HG03097 (cell line): ENCODE data around the gene OSBPL7.

Experiments used
- ATAC-seq: cut with Tn5 transposase; IDR thresholded peaks from one replicate; pipeline ENCODE4 v1.9.1; 2021; ENCODE audit not compliant: unreplicated experiment, low FRiP score

OSBPL7 gene

DNA sequence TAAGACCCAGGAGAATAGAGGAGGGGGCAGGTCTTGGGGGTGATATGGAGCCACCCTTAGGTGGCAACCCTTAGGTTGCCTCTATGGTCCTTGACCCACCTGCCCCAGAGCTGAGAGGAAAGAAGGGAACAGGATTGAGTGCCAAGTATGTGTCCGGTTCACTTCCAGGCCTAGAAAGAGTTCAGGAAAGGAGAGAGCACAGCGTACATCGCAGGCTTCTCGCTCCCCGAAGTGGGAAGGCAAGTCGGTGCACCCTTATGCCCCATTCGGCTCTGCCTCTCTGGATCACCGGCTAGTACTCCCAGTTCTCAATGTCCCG, 28.7 kb upstream of the OSBPL7 start:
- ATAC-seq, result no peak

DNA sequence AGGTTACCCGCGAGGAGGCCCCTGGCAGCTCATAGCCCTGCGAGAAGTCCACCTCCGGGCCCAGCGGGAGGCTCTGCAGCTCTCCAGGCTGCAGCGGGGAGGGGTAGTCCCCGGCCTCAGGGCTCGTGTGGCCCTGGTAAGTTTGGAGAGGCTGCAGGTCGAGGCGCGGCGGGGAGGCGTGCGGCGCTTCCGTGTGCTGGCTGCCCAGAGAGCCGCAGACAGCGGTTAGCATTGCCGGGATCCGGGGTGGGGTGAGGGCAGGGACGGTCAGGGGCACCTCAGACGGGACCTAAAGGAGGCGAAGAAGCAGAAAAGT, 26.6 kb upstream of the OSBPL7 start:
- no peak for ATAC-seq

DNA sequence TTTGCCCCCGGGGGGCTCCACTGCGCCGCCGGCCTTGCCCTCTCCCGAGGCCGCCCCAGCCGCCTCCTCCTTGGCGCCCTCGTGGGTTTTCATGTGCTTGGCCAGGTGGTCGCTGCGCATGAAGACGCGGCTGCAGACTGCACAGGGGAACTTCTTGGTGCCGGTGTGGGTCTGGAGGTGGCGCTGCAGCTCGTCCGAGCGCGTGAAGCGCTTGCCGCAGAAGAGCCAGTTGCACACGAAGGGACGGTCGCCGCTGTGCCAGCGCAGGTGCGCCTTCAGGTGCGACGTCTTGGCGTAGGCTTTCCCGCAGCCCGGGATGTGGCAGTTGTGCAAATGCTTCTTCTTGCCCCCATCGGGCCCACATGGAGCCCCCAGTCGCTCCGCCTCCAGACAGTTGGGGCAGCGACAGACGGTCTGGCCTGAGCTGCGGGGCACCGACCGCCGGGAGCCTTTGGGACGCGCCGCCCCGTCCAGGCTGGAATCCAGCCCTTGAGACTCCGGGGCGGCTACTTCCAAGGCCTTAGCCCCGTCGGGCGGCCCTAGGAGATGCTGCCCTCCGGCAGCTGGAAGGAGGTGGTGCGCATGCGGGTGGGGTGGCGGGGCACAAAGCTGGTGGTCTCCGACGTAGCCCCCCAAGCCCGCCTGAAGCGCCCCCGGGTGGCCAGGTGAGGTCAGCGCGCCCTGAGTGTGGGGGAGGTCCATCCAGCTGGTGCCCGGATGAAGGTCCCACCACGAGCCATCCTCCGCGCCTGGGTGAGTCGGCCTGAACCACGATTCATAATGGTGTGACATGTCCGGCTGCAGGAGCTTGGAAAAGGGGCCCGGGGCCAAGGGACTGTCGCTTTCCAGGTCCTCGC, 26.0 kb upstream of the OSBPL7 start:
- ATAC-seq, result no peak

DNA sequence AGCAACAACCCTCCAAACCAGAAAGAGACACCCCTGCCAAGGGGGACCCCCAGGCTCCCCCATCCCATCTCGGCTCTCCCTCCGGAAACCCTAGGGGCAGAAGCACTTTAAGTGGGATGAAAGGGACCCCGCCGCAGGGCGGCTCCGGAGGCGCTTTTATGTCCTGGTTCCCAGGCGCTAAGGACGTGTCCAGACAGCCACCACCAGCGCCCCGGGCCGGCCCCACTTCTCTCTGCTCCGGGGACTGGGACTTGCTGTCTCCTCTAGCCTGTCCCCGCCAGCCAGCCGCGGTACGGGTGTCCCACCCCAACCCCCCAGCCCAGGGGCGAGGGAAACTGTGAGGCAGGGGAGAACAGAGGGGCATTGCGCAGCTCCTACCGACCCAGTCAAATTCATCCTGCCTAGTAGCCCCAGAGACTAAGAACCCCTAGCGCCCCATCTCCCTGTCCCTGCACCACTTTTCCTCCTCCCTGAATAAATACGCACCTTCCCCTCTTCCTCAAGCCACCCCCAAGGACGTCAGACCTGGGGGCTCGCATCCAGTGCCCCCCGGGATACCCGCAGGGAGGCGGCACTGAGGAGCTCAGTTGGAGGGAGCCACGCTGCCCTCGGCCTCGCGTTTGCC, 25.2 kb upstream of the OSBPL7 start:
- ATAC-seq, result no peak

DNA sequence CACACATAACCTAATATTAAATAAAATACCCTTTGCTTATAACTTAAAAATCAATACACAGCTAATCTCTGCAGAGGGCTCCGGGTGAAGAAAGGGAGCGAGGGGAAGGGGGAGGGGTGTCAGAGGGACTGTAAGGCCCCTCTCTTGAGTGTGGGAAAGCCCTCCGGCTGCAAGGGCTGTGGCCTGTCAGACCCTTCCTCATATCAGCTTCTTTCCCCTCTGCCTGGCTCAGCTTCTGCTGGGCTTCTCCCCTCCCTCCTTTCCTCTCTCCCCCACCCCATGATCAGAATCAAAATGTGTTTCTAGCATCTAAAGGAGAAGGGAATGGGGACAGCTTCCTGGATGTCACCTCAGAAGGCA, 24.1 kb upstream of the OSBPL7 start:
- ATAC-seq, result no peak

DNA sequence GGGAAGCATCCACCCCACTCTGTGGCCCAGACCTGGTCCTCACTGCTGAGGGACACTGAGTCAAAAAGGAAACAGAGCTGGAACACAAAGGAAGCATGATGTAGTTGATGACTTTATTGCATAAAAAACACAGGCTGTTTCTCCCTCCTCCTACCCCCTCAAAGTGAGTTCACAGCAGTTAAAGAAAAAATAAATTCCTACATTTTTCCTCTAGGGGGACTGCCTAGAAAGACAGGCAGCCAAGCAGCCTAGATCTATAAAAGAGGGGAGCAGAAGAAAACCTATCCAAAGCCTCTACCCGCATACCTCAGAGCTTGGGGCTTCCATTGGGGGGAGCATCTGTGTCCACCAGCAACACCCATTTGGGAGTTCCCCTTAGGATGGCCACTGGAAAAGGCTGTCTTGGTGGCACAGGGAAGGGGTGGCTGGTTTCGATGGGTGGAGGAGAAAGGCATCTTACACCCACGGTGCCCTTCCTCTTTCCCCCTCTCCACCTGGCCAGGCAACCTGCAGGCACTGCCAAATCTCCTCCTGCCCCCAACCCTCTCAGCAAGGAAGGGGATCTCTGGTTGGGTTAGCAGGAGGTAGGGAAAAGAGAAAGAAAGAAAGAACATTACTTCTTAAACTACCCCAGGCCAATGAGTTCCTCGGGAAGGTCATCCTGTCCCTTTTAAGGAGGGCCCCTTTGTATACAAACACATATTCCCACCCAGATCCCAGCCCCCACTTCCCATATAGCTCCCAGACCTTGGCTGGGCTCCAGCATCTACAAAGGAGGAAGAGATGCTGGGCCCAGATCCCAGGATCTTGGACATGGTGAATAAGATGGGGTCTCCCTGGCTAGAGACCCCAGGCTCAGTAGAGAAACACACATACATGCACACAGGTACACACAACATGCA, 23.5 kb upstream of the OSBPL7 start:
- ATAC-seq, result no peak

DNA sequence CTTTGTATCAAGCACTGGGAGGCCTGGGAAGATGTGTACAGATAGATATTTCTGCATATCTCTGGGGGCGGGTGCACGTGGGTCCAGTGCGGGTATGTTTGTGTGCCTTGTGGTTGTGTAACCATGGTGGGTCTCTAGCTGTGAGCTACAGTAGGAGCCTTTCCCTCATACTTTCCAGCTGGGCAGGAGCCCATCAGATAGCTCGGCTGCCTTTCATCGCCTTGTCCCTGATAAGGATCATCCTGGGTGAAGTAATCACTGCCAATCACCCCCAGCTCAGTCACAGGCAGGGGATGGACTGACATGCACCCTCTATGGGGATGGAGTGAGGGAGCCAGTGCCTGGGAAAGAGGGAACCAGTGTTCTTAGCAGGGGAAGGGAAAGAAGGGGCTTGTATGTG, 22.6 kb upstream of the OSBPL7 start:
- no peak for ATAC-seq

DNA sequence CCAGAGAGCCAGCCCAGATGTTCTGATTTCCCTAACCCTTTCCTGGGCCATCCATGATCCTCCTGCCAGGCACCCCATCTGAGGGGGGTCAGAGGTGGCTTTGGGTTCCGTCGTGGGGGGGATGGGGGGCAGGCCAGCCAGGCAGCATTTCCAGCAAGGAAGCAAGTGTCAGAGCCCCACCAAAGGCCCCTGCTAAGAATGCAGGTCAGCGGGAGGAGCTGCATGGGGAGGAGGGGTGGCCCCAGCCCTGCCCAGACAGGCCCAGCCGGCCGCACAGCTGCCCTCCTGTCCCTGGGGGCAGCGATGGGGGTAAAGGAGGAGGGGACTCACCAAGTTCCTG, 21.8 kb upstream of the OSBPL7 start:
- ATAC-seq, result no peak

DNA sequence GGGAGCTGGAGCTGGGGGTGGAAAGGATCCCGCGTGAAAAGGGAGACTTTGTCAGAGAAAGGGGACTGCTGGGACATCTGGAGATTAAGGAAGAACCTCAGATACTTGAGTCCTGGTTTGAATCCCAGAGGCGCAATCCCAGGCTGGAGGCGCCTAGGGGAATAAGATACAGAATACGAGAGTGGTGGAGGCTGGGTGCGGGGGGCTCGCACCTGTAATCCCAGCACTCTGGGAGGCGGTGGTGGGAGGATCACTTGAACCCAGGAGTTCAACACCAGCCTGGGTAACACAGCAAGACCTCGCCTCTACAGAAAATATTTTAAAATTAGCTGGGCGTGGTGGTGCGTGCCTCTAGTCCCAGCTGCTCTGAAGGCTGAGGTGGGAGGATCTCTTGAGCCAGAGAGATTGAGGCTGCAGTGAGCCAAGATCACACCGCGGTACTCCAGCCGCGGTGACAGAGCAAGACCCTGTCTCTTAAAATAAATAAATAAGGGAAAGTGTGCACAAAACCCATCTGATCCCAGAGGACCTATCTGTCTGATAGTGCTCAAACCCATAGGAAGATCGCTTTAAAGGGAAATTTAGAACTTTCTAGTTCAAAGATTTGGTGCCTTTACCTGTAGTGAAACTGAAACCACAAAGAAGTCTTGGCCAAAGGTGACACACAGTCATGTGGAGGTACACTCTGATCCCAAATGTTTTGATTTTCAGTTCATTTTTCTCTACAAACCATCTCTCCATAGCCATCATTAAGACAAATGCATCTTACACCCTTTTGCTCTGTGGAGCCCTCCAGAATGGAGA, 20.1 kb upstream of the OSBPL7 start:
- no peak for ATAC-seq

DNA sequence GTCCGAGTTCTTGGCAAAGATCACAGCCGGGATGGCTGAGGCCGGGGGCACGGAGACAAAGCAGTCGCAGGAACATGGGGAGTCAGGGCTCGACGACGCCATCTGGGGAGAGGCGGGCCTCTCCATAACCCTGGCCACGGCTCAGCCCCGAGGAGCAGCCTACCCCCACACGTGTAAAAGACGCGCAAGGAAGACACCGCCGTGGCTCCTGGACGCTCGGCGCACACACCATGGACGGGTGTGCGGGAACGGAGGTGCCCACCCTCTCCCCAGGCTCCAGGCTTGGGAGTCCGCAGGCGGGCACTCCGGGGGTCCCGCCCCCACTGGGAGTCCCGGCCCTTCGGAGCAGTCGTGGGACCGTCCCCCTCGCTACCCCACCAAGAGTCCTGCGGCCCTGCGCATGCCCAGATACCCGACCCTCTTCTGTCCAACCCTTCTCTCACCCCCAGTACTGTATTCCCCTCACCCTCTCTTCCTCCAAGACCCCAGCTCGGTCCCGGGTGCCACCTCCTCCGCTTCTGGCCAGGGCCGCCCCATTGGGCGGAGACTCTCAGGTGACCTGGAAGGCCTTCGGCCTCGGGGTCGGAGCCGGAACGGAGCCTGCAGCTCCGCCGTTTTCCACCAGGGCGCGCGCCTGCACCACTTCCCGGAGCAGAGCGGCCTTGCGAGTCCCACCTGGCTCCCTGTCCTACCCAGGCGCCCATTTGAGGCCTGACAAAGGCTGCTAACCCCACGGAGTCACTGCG, 19.3 kb upstream of the OSBPL7 start, which contains the start of gene SCRN2:
Gene SCRN2, minus strand, starts transcription at position 532 of the 746 bp plus-strand sequence. Its CDS starts 430 bp downstream, at position 102.
- peak; percentile 65 for ATAC-seq

DNA sequence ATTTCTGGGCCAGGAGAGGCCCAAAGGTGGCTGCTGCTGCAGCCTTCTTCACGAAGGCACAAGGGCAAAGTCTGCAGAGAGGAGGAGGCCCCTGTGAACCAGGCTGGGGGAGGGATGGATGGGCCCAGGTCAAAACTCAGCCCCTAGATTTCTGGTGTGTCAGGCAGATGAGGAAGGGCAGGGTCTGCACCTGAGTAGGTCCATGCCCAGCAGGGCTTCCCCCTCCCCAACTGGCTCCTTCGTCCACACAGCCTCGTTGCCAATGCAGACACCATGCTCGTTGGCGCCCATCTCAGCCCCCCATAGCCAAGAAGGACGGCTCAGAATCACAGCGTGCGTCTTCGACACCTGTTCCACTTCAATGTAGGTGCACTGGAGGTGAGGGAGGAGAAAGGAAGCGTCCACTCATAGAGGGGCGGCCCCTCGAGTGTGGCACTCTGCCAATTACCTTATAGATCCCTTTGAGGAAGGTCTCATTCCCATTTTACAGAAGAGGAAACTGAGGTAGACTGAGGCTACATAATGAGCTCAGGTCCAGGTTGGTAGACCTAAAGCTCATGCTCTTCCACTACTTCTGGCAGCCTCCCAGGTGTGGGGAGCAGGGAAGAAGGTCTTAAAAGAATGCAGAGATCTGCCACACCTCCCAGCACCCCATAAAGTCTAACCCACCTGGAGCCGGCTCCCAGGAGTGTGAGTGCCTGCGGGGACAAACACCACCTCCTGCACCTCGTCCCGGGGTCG, 18.6 kb upstream of the OSBPL7 start:
- no peak for ATAC-seq

DNA sequence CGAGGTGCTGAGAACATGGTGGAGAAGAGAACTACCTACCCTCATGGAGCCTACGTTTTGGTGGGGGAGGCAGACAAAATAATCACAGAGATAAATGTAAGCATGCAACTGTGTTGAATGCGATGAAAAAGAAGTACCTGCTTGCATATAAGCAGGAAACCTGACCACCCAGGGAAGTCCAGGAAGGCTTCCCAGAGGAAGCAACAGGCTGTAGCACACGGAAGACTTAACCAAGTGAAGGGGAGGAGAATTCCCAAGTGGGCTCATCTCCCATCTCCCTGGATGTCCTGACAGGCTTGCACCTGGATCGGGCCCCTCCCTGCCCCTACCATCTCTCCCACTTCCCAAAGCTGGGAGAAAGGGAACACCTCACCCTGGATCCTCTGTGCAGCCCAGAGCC, 17.5 kb upstream of the OSBPL7 start:
- no peak for ATAC-seq

DNA sequence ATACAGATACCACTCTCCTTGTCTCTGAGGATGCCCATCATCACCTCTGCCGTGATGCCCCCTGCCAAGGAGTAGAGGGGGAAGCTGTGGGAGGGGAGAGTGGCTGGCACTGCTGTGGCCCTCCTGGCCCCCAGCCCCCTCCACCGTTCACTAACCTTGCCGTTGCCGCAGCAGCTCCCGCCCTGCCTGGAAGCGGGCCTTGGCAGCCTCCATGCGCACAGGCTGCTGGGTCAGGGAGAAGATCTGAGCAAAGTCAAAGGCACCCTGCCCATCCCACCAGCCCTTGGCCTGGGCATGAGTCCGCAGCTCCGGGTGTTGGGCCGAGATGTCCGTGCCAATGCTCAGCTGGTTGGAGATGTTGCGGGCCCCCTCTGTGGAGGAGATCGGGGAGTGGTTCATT, 17.0 kb upstream of the OSBPL7 start:
- no peak for ATAC-seq

DNA sequence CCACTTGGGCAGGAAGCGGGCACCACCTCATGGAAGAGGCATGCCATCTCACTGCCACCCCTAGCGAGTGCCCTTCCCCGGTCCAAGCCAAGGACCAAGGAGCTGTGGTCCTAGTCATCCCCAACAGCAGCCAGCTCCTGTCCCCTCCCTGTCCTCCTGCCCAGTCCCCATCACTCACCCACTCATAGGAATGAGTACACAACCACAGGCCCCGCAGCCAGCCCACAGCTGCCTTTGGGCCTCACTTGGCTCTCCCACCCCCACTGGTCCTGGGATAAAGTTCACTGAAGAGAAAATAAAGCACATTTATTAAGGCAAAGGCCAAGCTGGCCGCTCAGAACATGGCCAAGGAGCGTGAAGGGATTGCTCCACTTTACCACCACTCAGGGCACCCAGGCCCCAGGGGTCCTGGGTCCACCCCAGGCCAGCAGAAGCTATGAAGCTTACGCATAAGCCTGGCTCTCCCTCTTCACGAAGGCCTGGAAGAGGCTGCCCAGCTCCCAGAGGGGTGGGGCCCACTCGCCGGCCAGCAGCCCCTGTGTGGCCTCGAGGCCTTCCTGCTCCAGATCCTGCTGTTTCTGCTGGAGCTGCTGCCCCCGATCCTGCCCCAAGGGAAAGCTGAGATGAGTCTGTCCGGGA, 15.9 kb upstream of the OSBPL7 start:
- no peak for ATAC-seq

DNA sequence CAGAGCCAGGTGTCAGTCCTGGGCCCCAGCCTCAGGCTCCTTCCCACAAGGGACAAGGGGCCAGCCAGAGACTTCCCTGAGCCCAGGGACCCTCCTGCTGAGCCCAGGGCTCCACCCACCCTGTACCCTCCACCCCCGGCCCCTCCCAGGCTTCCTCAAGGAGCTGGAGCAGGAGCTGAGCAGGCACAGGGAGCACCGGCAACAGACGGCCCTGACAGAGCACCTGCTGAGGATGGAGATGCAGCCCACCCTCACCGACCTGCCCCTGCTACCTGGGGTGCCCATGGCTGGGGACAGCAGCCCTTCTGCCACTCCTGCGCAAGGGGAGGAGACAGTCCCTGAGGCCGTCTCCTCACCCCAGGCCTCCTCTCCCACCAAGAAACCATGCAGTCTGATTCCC, 15.0 kb upstream of the OSBPL7 start:
- ATAC-seq, result no peak

DNA sequence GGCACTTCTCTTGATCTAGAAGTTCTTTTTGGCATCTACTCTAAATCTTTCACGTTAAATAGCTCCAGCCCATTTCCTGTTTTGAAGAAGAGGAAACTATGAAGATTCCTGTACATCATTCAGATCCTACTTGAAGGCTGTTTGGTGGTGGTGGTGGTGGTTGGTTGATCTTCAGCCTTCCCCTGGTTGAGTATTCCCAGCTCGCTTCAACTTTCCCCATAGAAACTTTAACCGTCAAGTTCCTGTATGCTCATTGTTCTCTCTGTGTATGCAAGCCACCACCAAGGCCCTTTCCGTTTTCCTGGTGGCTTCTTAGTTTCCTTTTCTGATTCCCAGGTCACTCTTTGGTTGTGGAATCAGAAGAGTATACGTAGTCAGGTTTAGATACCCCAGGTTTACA, 13.2 kb upstream of the OSBPL7 start:
- ATAC-seq, result no peak

DNA sequence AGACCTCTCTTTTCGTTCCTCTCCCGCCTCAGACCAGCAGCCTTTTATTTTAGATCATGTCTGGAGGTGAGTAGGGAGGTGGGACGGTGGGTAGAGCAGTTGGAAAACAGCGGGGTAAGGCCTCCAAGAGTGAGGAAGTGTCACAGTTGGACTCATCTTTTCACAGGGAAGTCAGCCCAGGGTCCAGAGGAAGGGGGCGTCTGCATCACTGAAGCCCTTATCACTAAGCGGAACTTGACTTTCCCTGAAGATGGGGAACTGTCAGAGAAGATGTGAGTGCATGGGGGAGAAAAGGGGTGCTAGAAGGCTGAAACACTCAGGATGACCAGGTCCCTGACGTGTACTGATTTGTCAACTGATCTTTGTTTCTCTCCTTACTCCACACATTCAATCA, 10.3 kb upstream of the OSBPL7 start:
- ATAC-seq, result no peak

DNA sequence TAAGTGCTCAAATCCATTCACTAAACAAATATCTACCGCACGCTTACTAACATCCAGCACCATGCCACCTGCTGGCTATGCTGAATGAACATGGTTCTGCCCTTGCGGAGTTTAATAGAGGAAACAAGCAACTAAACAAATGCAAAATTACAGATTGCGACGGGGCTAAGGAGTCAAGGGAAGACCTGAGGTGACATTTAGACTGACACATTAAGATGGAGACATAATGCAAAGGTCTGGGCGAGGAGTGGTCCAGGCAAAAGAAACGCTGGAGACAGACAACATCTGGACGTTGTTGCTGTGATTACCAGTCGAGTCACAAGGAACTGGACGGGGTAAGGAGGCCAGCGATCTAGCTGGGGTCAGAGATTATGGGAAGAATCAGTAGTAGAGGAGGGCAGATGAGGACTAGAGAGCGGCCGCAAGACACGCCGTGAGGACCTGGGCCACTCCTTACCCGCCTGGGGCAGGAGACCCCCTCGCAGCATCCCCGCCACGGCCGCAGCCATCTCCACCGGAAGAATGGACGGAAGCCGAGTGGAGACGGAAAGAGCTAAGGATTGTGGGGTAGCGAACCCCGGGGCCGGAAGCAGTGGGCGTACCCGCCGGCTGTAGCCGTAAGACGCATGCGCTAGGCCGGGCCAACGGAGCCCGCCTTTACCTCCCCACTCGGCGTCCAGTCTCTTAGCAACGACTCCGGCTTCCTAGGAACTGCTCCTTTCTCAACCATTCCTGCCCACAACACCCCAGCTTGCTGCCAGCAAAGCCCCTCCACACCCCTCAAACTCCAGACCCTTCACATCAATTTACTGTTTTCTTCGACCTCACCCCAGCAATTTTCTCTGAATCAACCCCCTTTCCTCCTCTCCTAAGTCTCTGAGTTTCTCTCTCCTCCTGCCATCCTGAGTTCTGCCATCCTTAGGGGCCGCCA, 9.7 kb upstream of the OSBPL7 start, which contains the start of the genes LRRC46 and MRPL10:
Gene LRRC46, plus strand, starts transcription at position 668 of the 931 bp plus-strand sequence. CDS start 320 bp downstream, outside the sequence.
Gene MRPL10, minus strand, starts transcription at position 539 of the 931 bp plus-strand sequence. Its CDS starts 30 bp downstream, at position 509.
- ATAC-seq, result peak; percentile 83
